Stomach (tissue), 4 donors: ENCODE results near the gene RILPL2.

Source experiments
- EP300 ChIP-seq: sonication (generic); formaldehyde crosslinking; IDR thresholded peaks from one replicate; pipeline ENCODE4 v1.6.1; 2017; ENCODE audit warnings: antibody characterized with exemption
- POLR2A ChIP-seq, 4 donors: fragments of 450-650 bp; IDR thresholded peaks; one replicate each; pipeline ENCODE4 v1.6.1; 2016; ENCODE audit warnings: antibody characterized with exemption in 4 of 4, control low read depth in 2 of 4, mild to moderate bottlenecking in 1 of 4, moderate library complexity in 1 of 4
- POLR2AphosphoS5 ChIP-seq, 3 donors: sonication (generic); formaldehyde crosslinking; IDR thresholded peaks; one replicate each; pipeline ENCODE4 v1.6.1; 2016; ENCODE audit warnings: antibody characterized with exemption in 3 of 3
- TF ChIP-seq, protein P1 (sequence below), 7 experiments: fragments of 450-650 bp in 4 of 7; fragments of 200-600 bp in 3 of 7; sonication (generic) in 3 of 7; IDR thresholded peaks; one replicate each; pipeline ENCODE4 v1.5.1; 2016 to 2019; ENCODE audit warnings: antibody characterized with exemption in 7 of 7, control low read depth in 2 of 7, mild to moderate bottlenecking in 1 of 7

GRCh38 chr12:123388951-123389559 is 47.4 kb downstream of the RILPL2 start:
- TF ChIP-seq, protein P1, sequence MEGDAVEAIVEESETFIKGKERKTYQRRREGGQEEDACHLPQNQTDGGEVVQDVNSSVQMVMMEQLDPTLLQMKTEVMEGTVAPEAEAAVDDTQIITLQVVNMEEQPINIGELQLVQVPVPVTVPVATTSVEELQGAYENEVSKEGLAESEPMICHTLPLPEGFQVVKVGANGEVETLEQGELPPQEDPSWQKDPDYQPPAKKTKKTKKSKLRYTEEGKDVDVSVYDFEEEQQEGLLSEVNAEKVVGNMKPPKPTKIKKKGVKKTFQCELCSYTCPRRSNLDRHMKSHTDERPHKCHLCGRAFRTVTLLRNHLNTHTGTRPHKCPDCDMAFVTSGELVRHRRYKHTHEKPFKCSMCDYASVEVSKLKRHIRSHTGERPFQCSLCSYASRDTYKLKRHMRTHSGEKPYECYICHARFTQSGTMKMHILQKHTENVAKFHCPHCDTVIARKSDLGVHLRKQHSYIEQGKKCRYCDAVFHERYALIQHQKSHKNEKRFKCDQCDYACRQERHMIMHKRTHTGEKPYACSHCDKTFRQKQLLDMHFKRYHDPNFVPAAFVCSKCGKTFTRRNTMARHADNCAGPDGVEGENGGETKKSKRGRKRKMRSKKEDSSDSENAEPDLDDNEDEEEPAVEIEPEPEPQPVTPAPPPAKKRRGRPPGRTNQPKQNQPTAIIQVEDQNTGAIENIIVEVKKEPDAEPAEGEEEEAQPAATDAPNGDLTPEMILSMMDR (IDR thresholded peaks at IDR 0.05) = no peak
- no peak for TF ChIP-seq POLR2A (IDR thresholded peaks at IDR 0.05)
- no peak for TF ChIP-seq EP300
- no peak for TF ChIP-seq POLR2AphosphoS5 (IDR thresholded peaks at IDR 0.05)
